OCI-LY1 (cell line): ENCODE results near the gene NCBP1.

ENCODE experiments used
- CTCF ChIP-seq: fragments of 200-600 bp; sonication (generic), shearing (Covaris generic); IDR thresholded peaks from 2 replicates; pipeline ENCODE4 v1.5.1; 2017; ENCODE audit warnings: mild to moderate bottlenecking, antibody characterized with exemption, low read length, moderate library complexity, mixed read lengths
- EZH2 ChIP-seq: fragments of 200-600 bp; sonication (generic), shearing (Covaris generic); IDR thresholded peaks from 2 replicates; pipeline ENCODE4 v1.8.0; 2017; ENCODE audit warnings: borderline replicate concordance, mixed run types, mild to moderate bottlenecking, antibody characterized with exemption, low read length, moderate library complexity, mixed read lengths

GRCh38 chr9:97721396-97721795 lies 87.8 kb downstream of the NCBP1 start:
- no peak for TF ChIP-seq CTCF
- TF ChIP-seq EZH2 = no peak
